Measurements from ENCODE around the gene H1-8.
"Not testable (repeated sequence)": the region's sequence is repeated elsewhere in the genome, so short reads cannot be mapped to it uniquely, and the experiment has no call there.

H1-8 gene

DNA sequence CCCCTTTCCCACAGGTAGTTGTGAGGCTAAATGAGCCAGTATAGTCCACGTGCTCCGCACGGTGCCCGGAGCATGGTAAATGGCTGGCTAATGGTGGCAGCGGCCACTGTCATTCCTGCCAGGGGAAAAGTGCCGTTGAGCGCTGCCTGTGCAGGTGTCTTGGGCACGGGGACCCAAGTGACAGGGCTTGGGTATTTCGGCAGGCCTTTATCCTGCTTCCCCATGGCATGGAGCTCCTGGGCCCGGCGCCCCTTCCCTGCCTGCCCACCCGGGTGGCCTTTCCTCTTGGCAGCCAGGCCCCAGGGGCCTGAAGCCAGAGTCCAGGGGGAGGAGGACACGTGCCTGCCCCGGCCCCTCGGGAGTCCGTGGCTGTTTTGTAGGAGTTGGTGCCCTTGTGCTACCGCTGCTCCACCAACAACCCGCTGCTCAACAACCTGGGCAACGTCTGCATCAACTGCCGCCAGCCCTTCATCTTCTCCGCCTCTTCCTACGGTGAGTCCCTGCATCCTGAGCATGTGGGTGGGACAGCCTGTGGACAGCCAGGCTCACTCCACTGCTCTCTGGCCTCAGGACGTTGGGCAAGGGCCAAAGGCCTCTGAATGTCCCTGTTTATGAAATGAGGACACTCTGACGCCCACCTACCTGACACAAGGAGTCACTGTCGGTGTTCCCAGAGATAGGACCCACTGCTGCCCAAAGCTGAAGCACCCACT lies 27.7 kb upstream of the H1-8 start:
- not testable (repeated sequence) for DNase-seq

GRCh38 chr3:129515821-129516432 lies 27.0 kb upstream of the H1-8 start:
- DNase-seq, result not testable (repeated sequence)

DNA sequence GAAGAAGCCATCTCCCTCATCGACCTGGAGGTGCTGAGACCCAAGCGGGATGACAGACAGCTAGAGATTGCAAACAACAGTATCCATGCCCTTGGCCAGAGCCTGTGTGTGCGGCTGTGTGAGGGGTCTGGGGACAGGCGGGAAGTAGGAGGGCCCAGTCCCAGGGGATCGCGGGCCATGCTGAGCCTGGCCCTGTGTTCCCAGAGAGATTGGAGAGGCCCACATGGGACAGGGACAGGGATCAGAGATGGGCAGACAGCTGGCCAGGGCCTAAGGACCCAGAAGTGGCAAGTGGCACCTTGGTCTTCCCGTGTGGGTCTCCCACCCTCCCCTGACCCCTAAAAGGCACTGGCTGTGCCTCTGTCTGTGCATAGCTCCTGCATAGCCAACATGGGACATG lies 25.5 kb upstream of the H1-8 start:
- DNase-seq, result no peak

DNA sequence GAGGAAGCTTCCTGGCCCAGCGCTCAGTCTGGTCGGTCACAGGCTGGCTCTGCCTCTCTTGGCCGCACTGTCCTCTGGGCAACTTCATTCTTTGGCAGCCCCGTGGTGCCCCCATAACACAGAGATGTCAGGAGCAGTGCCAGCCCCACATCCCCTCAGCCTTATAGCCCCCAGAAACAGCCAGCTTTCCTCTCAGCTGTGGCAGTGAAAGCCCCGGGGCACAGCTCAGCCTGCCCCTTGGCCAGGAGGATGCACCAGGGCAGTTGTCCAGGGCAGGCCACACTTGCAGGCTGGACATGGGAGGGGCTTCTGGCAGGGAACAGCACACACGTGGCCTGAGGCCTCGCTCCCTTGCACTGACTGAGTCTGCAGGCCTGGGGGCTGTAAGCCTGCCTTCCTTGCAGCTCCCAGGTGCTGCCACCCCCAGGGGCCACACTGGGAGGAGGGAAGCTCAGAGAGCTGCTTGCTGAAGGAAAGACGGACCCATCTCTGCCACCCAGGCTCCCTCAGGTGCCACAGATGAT lies 24.9 kb upstream of the H1-8 start:
- no peak for DNase-seq

DNA sequence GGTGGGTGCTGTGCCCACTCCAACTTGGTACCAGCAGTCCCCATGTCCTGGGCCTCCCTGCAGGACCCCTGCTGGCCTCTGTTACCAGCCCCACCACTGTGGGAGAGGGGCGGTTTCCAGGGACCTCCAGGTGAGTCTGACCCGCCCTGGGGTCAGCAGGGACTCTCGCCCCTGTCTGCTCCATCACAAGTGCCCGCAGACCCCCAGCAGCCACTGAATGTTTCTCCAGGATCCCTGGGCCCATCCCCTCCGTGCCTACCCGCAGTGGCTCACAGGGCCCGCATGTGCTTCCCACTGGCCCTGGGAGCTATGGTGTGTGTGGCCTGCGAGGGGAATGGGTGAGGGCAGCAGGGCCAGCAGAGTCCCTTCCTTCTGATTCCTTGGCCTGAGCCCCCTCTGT lies 24.4 kb upstream of the H1-8 start:
- no peak for DNase-seq

GRCh38 chr3:129519449-129519848 lies 23.5 kb upstream of the H1-8 start:
- no peak for DNase-seq

- no peak for DNase-seq
These were observed 22.9 kb upstream of the H1-8 start for GRCh38 chr3:129519896-129520715.

GRCh38 chr3:129520960-129521359 lies 22.0 kb upstream of the H1-8 start:
- DNase-seq, result no peak

DNA sequence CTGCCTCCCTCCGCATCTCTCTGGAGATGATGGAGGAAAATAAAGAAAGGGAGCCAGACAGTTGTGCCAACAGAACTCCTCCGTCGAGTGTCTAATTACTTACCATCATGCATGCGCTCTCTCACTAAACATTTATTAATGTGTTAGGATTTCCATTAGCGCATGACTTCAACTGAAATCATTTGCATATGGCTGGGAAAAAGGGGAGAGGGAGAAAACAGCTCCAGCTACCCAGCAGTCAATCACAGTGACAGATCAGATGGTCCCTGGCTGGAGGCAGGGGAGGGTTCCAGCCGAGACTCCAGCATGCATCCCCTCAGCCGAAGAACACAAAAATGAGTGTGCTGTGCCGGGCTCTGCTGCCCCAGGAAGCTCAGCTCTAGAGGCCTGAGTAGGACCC lies 21.4 kb upstream of the H1-8 start:
- DNase-seq, result no peak

DNA sequence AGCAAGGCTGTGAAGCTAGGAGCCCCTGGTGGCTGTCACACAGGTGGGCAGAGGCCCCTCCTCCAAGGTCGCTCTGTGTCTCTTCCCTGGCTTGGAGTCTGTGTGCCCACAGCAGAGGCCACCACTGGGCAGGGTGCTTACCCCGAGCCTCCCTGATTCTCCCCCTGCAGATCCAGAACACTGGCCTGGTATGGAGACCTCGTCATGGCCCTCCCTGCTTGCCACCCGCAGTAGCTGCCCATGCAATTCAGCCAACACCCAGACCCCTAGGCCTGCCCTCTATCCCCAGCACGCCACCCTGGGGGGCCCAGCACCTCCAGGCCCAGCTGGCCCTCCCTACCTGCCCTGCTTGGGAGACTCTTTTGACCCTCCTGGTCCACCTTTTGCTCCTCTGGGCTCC lies 20.0 kb upstream of the H1-8 start:
- no peak for DNase-seq

DNA sequence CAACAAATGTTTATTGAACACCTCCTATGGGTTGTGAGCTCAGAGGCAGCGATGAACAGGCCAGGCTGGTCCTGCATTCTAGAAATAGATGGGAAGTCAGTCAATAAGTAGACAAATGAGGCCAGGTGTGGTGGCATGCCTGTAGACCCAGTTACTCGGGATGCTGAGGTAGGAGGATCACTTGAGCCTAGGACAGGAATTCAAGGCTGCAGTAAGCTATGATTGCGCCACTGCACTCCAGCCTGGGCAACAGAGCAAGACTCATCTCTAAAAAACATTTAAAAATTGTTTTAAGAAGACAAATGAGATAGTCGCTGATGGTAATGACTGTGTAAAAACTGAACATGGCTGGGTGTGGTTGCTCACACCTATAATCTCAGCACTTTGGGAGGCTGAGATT lies 18.9 kb upstream of the H1-8 start:
- no peak for DNase-seq

- DNase-seq, result no peak
These were observed 17.5 kb upstream of the H1-8 start for GRCh38 chr3:129525341-129525968.

- no peak for DNase-seq
These were observed 16.7 kb upstream of the H1-8 start for GRCh38 chr3:129526121-129526900.

DNA sequence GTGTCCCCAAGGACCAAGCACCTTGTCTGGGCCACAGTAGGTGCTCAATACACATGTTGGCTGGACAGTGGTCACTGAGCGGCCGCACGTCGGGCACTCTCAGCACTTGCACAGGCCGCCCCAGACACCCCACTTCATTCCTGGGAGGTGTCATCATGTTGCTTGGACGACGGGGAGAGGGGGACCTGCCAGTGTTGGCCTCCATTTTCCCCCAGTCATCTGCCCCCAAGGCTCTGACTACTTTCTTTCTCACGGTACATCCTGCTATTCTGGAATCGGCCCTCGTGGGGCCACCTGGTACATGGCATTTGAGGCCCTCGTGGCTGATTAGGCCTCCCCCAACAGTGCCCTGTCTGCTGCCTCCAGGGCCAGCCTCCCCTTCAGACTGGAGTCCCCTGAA lies 15.7 kb upstream of the H1-8 start:
- no peak for DNase-seq

DNA sequence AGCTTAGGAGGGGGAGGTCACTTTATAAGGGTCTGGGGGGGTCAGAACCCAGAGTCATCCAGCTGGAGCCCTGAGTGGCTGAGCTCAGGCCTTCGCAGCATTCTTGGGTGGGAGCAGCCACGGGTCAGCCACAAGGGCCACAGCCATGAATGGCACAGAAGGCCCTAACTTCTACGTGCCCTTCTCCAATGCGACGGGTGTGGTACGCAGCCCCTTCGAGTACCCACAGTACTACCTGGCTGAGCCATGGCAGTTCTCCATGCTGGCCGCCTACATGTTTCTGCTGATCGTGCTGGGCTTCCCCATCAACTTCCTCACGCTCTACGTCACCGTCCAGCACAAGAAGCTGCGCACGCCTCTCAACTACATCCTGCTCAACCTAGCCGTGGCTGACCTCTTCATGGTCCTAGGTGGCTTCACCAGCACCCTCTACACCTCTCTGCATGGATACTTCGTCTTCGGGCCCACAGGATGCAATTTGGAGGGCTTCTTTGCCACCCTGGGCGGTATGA lies 14.3 kb upstream of the H1-8 start, which contains the start of gene RHO:
Gene RHO, plus strand, starts transcription at position 51 of the 512 bp plus-strand sequence. Its CDS starts 95 bp downstream, at position 146.
- DNase-seq, result no peak

DNA sequence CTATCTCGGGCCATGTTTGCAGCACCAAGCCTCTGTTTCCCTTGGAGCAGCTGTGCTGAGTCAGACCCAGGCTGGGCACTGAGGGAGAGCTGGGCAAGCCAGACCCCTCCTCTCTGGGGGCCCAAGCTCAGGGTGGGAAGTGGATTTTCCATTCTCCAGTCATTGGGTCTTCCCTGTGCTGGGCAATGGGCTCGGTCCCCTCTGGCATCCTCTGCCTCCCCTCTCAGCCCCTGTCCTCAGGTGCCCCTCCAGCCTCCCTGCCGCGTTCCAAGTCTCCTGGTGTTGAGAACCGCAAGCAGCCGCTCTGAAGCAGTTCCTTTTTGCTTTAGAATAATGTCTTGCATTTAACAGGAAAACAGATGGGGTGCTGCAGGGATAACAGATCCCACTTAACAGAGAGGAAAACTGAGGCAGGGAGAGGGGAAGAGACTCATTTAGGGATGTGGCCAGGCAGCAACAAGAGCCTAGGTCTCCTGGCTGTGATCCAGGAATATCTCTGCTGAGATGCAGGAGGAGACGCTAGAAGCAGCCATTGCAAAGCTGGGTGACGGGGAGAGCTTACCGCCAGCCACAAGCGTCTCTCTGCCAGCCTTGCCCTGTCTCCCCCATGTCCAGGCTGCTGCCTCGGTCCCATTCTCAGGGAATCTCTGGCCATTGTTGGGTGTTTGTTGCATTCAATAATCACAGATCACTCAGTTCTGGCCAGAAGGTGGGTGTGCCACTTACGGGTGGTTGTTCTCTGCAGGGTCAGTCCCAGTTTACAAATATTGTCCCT lies 13.4 kb upstream of the H1-8 start:
- no peak for DNase-seq

- no peak for DNase-seq
These were observed 12.7 kb upstream of the H1-8 start for GRCh38 chr3:129530251-129530791.

DNA sequence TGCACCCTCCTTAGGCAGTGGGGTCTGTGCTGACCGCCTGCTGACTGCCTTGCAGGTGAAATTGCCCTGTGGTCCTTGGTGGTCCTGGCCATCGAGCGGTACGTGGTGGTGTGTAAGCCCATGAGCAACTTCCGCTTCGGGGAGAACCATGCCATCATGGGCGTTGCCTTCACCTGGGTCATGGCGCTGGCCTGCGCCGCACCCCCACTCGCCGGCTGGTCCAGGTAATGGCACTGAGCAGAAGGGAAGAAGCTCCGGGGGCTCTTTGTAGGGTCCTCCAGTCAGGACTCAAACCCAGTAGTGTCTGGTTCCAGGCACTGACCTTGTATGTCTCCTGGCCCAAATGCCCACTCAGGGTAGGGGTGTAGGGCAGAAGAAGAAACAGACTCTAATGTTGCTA lies 12.2 kb upstream of the H1-8 start:
- DNase-seq, result no peak

GRCh38 chr3:129531699-129532098 lies 11.3 kb upstream of the H1-8 start:
- DNase-seq, result no peak

DNA sequence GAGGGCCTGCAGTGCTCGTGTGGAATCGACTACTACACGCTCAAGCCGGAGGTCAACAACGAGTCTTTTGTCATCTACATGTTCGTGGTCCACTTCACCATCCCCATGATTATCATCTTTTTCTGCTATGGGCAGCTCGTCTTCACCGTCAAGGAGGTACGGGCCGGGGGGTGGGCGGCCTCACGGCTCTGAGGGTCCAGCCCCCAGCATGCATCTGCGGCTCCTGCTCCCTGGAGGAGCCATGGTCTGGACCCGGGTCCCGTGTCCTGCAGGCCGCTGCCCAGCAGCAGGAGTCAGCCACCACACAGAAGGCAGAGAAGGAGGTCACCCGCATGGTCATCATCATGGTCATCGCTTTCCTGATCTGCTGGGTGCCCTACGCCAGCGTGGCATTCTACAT lies 10.7 kb upstream of the H1-8 start:
- no peak for DNase-seq

GRCh38 chr3:129533406-129533805 lies 9.6 kb upstream of the H1-8 start:
- no peak for DNase-seq

All from NCI-H82 (cell line).